ENCODE data around the gene TTYH1. TPM values are rescaled to one million over a fixed set of nuclear protein-coding genes. Genes with fewer than 3 reads are reported as not detected.
A peak's percentile ranks its signal among the peaks of the same experiment; 100 is the strongest.

The TTYH1 gene
- total RNA-seq, 1 donor from 2014 or later, result 144 TPM

GRCh38 chr19:54462047-54462654 lies 46.9 kb downstream of the TTYH1 start:
- peaks cover 7% of the 10 kb centered on the region for H3K4me1 Mint-ChIP-seq (ENCODE audit: low read depth)
- no peak for TF ChIP-seq CTCF (IDR thresholded peaks at IDR 0.05; ENCODE audit: unreplicated experiment)
- no peak overlapping the region for H3K4me3 Mint-ChIP-seq (ENCODE audit: low read depth)
- no peak for DNase-seq (ENCODE audit: low spot score, unreplicated experiment)
- no peak overlapping the region for H3K27ac Mint-ChIP-seq
- peaks cover 18% of the 10 kb centered on the region for H3K27me3 Mint-ChIP-seq
- no peaks in the 10 kb centered on the region for H3K9me3 Mint-ChIP-seq (ENCODE audit: low read depth)
- peaks cover 19% of the 10 kb centered on the region for H3K36me3 Mint-ChIP-seq (ENCODE audit: insufficient read depth)

- H3K36me3 Mint-ChIP-seq (ENCODE audit: insufficient read depth), result peaks cover 19% of the 10 kb centered on the region
- H3K27me3 Mint-ChIP-seq, result peaks cover 20% of the 10 kb centered on the region
- DNase-seq (ENCODE audit: low spot score, unreplicated experiment), result no peak
- peak overlapping the region; percentile 24 for H3K4me3 Mint-ChIP-seq (ENCODE audit: low read depth)
- H3K27ac Mint-ChIP-seq, result no peak overlapping the region
- TF ChIP-seq CTCF (IDR thresholded peaks at IDR 0.05; ENCODE audit: unreplicated experiment), result peak; percentile 20
- peaks cover 7% of the 10 kb centered on the region for H3K4me1 Mint-ChIP-seq (ENCODE audit: low read depth)
- H3K9me3 Mint-ChIP-seq (ENCODE audit: low read depth), result no peaks in the 10 kb centered on the region
These were observed 47.6 kb downstream of the TTYH1 start for GRCh38 chr19:54462655-54463530.

- Mint-ChIP-seq H3K36me3 (ENCODE audit: insufficient read depth) (peaks cover 15% of the 10 kb centered on the region), H3K27ac (peak within 1 kb of the TSS; percentile 91), H3K27me3 (peaks cover 27% of the 10 kb centered on the region), H3K9me3 (ENCODE audit: low read depth) (no peaks in the 10 kb centered on the region), H3K4me1 (ENCODE audit: low read depth) (peaks cover 7% of the 10 kb centered on the region), H3K4me3 (ENCODE audit: low read depth) (peak within 1 kb of the TSS; percentile 71)
- TF ChIP-seq CTCF (IDR thresholded peaks at IDR 0.05; ENCODE audit: unreplicated experiment), result no peak
- DNase-seq (ENCODE audit: low spot score, unreplicated experiment), result peak; percentile 69
These were observed 48.3 kb downstream of the TTYH1 start, which contains the start of gene LENG9 for GRCh38 chr19:54463531-54464043. TSS of gene LENG9 (minus strand) at chr19:54463778. CDS start at chr19:54463526, 252 bp downstream.

- peak overlapping the region; percentile 91 for H3K27ac Mint-ChIP-seq
- H3K9me3 Mint-ChIP-seq (ENCODE audit: low read depth), result no peaks in the 10 kb centered on the region
- peaks cover 10% of the 10 kb centered on the region for H3K36me3 Mint-ChIP-seq (ENCODE audit: insufficient read depth)
- peaks cover 7% of the 10 kb centered on the region for H3K4me1 Mint-ChIP-seq (ENCODE audit: low read depth)
- H3K4me3 Mint-ChIP-seq (ENCODE audit: low read depth), result peak overlapping the region; percentile 71
- DNase-seq (ENCODE audit: low spot score, unreplicated experiment), result peak; percentile 68
- TF ChIP-seq CTCF (IDR thresholded peaks at IDR 0.05; ENCODE audit: unreplicated experiment), result no peak
- H3K27me3 Mint-ChIP-seq, result peaks cover 32% of the 10 kb centered on the region
These were observed 48.9 kb downstream of the TTYH1 start for GRCh38 chr19:54464044-54464629.
